GM19043 (cell line): ENCODE data around the gene BDNF.
"Not testable (repeated sequence)": the region's sequence is repeated elsewhere in the genome, so short reads cannot be mapped to it uniquely, and the experiment has no call there.

Experiments used
- ATAC-seq: cut with Tn5 transposase; IDR thresholded peaks from one replicate; pipeline ENCODE4 v1.9.1; 2021; ENCODE audit warnings: low read depth; ENCODE audit not compliant: unreplicated experiment

Gene BDNF

DNA sequence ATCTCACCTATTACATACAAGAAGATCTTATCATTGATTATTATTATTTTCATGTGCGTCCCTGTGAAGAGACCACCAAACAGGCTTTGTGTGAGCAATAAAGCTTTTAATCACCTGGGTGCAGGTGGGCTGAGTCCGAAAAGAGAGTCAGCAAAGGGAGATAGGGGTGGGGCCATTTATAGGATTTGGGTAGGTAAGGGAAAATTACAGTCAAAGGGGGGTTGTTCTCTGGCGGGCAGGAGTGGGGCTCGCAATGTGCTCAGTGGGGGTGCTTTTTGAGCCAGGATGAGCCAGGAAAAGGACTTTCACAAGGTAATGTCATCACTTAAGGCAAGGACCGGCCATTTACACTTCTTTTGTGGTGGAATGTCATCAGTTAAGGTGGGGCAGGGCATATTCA lies 71.2 kb downstream of the BDNF start:
- not testable (repeated sequence) for ATAC-seq

DNA sequence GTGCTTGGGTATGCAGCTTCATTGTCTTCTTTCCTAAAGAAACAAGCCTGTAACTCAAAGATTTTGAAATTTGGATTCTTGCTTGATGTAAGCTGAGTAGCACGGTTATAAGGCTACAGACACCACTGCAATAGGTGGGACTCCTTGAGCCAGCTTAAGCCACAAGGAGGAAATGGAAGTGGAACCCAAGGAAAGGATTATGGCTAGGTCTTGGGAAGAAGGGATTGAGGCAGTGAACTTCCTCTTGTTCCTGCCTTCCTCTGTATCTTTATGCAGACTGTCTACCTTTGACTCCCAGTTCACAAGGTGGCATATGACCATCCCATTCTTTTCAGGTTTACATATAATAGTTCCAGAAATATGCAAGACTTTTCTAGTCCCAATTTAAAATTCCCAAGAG lies 72.3 kb downstream of the BDNF start:
- no peak for ATAC-seq

DNA sequence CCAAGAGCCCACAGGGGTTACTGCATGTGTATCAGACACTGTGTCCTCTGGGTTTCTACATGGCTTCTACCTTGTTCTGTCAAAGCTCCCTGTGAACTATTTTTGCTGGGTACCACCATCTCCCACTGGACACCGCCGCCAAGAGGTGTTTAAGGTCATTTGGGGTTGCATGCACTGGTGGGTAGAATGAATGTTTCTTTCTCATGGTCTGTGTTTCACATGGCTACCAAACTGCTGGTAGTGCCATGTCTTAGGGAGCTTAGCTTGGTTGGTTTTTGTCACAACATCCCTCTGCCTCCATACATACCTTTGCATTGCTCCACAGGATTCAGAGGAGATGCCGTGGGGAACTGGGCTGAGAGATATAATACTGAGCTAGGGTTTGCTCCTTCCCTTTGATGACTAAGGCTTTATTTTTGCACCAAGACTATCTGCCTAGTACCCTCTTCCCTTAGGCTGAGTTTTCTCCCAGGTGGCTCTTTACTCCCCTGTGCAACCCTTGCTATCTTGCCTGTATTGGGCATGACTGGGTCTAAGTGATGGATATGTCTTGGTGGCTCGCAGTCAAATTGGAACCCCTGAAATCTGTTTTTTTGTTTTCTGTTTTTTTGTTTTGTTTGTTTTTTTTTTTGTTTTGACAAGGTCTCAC lies 73.2 kb downstream of the BDNF start:
- no peak for ATAC-seq

DNA sequence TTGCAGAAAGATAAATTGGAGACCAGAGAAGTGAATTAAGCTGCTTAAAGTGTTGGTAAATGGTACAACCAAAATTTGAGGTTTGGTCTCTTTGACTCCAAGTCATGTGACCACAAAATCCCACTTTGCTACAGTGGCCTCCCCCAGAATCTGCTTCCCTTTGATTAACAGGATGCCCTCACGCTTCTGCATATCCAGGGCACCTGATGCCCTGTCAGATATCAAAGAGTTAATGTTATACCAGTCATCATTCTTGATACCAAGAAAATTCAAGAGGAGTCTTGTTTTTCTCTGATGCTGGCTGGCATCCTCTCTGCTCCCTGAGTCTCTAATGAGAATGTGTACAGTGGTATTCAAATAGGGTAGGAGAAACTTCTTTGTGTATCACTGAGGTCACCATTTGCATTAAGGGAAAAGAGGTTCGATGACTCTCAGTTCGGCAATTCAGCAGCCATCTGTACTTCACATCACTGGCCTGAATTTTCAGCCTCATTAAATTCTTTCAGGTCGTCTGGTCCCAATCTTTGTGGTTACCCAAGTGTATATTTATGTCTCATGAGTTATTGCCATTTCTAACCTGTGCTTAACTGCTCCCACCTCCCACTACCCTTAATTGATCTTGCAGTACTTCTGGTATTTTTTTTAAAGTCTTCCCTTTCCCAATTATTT lies 73.9 kb downstream of the BDNF start:
- ATAC-seq, result no peak

DNA sequence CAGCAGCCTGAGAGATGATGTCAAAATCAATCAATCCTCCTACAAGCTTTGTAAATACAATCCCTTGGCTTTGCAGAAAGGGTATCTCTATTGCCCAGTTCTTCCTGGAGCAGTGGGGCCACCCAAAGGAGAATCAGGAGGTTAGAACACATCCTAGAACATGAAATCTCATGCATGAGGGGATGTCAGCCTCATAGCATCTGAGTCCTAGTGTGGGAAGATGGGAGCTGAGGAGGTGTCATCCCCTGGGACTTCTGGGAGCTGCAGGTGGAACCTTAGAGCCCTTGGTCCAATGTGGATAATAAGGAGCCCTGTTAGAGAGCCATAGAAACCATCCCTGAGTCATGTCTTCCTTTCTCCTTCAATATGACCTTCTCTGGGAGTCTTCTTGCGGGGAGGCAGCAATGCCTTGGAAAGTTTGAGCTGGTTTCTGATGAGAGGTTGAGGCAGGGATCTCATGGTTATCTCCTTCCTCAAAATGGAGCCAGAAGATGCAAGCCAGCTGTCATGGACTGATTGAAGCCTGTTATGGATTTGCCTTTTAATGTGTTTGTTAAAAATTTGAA lies 74.8 kb downstream of the BDNF start:
- ATAC-seq, result no peak

DNA sequence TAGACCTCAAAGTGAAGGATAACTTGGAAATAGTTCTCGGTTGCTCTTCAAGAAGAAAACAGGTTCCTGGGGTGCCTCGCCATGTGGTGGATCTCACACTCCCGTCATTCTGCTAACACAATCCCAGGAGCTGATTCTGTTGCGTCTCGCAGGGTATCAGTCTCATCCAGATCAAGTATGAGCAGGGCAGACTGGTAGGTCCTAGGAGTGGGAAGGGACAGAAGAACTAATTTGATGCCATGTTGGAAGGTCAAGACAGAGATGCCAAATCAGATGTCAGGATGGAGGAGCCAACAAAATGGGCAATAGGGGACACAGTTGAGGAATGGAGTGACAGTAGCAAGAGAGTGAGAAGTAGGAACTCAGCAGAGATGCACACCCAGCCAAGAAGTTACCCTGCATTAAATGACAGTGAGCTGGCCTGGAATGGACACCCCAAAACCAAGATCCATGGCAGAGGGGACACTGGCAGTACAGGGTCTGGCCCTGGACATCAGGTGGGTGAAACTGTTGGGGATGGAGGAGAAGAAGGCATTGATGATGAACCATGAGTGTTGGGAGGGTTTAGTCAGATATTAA lies 76.2 kb downstream of the BDNF start:
- no peak for ATAC-seq

DNA sequence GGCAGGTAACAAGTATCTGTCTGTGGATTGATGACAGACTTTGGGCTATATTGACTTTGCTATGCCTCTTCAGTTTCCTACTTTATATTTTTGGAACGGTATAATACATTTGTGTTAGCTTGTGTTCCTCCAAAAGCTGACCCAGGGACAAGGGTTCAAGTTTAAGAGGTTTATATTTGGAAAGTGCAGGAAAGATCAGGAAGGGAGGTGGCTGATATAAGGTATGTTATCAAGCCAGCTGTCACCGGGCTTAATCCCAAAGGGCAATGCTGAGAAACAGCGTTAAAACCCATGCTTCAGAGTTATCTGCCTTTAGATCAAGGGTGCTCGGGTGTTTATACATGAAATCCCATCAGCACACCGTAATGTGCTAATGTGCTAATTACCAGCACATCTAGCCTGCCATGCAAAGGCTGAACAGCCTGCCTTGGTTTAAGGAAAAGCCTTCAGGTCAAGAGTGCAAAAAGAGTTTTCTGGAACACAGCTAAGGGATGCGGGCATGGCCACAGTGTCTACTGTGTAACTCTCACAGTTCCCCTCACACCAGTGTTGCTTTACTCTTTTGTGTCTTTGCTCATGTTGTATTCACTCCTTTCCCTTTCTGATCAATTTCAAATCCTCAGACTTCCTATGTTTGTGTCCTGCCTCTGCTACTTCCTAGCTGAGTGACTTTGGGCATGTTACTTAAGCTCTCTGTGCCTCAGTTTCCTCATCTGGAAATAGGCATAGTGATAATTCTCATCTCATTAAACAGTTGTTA lies 77.5 kb downstream of the BDNF start:
- no peak for ATAC-seq

DNA sequence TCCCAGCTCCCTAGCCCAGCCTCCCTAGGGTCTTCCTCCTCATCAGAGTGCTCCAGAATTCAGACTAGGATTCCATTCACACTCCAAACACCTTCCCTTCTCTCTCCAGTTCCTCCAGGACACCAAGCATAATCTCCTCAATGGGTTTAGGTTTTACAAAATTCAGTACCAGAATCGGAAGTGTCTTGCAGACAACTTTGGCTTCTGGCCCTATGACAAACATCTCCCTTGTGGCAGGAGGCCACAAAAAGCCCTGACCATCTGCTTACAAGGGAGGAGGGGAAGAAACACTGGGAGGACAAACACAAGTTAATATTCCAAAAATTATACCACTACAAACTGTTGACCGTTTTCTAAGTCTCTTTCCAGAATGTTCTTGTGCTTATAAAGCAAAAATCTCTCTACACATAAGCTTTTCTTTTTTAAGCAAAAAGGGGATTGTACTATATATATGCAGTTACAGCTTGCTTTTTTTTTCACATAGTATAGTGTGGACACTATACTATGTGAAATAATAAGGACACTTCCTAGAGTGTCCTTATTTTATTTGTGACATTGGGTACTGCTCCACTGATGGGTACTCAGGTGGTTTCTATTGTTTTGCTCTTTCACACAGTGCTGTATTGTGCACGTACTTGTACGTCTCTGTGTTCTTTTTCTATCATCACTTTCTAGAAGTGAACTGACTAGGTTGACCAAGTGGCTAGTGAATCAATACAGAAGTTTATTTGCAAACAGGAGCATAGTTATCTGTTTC lies 78.7 kb downstream of the BDNF start:
- no peak for ATAC-seq

DNA sequence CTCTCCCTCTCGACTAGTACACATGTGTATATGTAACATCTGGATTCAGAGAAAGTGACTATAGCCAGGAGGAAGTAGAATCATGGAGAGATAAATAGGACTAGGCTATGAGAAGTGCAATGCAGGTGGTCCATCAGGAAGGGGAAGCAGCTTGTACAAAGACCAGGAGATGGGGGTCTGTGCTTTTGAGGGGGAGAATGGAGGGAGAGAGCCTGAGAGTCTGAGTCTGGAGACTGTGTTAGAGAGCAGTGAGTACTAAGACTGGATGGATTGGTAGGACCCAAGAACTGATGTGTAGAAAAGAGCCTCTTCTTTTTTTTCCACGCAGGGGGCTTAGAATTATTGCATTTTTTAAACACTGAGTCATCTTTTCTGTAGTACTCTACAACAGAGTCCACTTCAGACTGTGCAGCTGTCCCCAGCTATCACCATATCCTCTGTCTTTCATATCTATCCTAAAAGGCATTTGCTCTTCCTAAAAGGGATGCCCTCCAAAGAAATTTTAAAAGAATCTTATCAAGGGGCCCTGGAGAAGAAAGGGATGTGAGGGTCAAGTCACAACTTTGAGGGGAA lies 80.4 kb downstream of the BDNF start:
- ATAC-seq, result no peak

DNA sequence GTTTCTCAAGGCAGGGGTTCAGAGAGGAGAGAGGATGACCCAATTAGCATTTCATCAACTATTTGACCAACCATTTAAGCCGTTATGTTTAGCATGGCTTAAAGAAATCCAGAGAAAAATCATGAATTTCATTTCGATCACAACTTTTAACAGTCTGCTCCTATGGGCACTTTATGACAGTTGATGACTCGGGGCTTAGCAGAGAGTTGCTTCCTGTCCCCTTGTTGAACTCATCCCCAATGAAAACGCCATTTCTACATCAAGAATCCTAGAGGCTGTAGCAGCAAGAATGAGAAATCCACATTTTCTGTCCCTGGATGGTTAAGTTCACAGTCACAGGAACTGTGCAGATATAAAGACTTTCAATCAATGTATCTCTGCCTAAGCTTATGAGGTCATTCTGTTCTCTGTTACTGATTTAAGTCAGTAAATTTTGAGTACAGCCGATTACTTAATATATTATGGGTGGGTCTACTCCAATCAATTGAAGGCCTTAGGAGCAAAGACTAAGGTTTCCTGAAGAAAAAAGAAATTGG lies 81.1 kb downstream of the BDNF start:
- no peak for ATAC-seq

DNA sequence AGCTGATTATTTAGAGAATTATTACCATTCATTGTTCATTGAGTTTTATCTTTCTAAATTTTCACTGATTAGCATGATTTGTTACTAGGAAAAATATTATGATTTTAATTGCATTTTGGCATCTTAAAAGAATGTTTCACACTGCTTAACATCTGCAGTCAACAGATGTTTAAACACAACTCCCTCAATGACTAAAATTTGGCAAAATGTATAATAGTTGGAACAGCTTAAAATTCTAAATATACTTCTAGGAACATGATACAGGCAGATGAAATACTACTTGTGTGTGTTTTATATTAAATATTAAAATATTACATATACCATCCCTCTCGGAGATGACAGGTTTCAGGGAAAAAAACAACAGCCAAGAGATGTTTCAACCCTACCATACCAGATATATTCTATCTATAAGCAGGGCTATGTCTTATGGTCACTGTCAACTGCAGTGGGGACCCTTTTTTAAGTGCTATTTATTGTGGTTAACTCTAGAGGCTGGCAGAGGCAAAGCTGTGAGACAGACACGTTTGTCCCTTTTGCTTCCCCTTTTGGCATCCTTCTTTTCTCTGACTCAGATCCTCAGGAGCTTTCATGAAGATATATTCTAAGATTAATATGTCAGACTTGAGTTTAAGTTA lies 81.9 kb downstream of the BDNF start:
- no peak for ATAC-seq

DNA sequence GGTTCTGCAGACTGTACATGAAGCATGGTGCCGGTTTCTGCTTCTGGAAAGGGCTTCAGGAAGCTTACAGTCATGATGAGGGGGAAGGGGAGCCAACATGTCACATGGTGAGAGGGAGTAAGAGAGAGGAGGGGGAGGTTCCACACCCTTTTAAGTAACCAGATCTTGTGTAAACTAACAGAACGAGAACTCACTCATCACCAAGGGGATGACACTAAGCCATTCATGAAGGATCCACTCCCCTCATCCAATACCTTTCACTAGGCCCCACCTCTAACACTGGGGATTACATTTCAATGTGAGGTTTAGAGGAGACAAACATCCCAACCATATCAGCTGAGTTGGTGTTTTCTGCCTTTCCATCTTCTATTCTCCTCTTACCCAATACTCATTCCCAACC lies 83.5 kb downstream of the BDNF start:
- ATAC-seq, result no peak

DNA sequence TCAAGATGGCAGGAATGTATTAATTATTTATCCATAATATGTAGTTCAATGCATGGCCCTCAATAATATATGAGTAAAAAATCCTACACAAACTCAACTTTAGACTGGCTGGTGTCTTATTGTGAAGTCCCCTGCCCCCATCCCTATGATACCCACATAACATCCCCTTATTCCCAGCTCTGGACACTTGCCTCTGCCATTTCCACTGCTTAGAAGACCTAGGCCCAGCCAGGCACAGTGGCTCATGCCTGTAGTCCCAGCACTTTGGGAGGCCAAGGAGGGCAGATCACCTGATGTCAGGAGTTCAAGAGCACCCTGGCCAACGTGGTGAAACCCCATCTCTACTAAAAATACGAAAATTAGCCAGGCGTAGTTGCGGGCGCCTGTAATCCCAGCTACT lies 84.4 kb downstream of the BDNF start:
- ATAC-seq, result no peak

DNA sequence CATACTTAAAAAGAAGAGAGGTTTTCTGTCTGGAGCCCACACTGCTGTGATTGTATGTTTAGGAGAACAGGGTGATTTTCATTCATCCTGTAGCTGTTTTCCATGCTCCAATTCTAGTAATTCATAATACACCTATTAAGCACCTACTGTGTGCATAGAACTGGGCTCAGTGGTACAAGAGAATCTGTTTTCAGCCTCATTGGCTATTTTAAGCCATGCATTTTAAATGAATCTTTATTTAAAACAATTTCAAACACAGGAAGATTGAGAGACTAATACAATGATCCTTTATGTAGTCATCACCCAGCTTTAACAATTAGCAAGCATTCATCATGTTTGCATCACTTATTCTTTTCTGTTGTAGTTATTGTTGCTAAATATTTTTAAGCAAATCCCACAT lies 86.2 kb downstream of the BDNF start:
- no peak for ATAC-seq

DNA sequence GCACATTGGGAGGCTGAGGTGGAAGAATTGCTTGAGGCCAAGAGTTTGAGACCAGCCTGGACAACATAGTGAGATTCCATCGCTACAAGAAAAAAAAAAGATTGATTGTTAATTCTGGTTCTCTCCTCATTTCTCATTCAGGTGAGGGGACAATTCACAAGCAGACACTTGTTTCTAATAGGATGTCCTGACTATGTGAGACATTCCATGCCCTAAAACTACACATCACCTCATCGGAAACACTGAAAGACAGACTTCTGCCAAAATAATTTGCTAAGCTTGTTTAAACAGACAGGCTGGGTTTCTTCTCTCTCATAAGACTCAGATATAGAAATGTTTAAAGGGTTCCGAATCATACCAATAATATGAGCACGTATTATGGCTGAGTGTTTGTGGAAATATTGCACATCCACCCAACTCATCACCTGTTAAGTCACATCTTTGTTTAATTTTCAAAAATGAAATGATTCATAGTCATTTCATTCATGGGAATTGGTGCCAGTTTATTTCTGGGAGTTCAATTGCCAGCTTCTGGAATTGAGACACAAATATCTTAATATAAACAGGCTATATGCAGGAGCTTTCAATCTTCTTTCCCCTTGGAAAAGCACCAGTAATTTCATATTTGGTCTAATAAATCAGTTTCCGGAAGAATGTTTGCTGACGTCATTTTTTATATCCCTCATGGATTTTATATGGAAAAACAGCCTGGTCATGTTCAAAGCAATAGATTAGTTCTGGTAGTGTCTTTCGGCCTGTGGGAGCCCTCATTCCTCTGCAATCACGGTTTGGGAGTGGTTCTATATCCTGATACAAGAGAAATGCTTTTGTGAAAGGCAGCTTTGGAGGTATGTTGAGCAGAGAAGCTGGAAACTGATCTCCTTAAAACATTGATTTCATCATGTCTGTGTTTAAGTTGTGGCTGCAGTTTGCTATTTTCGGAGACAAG lies 87.0 kb downstream of the BDNF start:
- ATAC-seq, result no peak

DNA sequence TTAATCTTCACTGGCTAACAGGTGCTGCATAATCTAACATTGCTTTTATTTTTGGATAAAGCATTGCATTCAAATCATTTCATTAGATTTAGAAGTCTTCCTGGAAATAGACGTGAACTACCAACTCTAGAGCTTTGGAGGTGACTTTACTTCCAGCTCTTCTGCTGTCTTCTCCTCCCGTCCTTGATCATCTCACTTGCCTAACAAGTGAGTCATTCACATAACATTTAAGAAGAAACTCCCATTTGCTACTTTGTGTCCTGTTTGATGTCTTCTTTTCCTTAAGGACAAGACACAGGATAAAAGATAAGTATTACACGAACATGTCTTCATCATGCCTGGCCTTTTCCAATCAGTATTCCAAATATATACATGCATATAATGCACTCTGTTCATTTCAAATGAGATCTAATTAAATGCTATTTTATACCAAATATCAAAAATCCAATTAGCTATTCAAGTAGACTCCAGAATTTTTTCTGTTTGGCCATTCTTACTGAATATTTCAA lies 88.3 kb downstream of the BDNF start:
- no peak for ATAC-seq

DNA sequence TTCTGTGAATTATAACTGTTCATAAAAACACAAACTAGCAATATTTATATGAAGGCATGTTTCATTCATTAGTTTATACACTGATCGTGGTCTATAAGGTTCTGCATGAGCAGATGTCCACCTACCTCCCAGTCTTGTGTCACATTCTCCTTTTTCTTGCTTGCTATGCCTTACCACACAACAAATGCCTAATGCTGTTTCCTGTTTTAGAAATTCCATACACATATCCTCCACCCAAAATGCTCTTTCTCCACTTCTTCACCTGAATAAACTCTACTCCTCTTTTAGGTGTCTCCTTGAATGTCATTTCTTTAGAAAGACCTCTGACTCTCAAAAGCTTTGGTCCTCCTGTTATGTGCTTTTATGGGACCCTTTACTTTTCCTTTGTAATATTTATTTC lies 88.9 kb downstream of the BDNF start:
- ATAC-seq, result no peak

DNA sequence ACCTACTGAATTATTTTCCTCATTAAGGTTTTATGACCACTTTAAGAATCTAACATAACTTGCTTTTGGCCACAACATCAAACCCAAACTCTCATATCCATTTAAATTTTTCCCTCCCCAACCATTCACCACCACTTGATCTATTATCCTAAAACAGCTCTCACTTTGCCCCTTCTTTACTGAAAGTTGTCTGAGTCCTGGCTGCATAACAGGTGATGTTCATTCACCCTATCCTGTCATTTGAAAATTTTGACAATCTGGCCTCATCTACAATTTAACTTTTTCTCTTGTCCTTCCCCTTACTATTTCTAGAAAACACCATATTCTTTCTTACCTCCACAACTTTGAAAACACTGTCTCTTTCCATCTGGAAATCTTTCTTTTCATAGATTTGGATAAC lies 89.3 kb downstream of the BDNF start:
- ATAC-seq, result no peak
